H1 (cell line): ENCODE measurements around the gene CMSS1. TPM values are rescaled to one million over a fixed set of nuclear protein-coding genes. Genes with fewer than 3 reads are reported as not detected.

Experiments used
- CTCF ChIA-PET: fragments of 300-600 bp; sonication (Branson Sonifier 250); formaldehyde crosslinking; loops from one replicate; lab custom pipeline; 2021; ENCODE audit not compliant: partially characterized antibody; lab: Charles Lee
- POLR2A ChIA-PET: fragments of 300-600 bp; sonication (Branson Sonifier 250); formaldehyde crosslinking; loops from one replicate; lab custom pipeline; 2021; ENCODE audit warnings: inconsistent platforms; ENCODE audit not compliant: partially characterized antibody; lab: Charles Lee
- DNase-seq, 2 experiments: peaks; one replicate each; pipeline versions ENCODE4 v3.0.0 to v3.0.0-alpha.2; 2010 to 2022; ENCODE audit warnings: low spot score in 2 of 2, low read depth in 1 of 2, mixed read lengths in 1 of 2
- FAIRE-seq: peaks from 2 replicates; lab custom pipeline; 2011; peaks lifted over from hg19 to GRCh38; lab: Jason Lieb, UNC
- H2AFZ ChIP-seq: 2 replicates; pipeline ENCODE4 v1.8.1; 2012; ENCODE audit warnings: low read length, inconsistent platforms
- H2AK5ac ChIP-seq: 2 replicates; pipeline ENCODE4 v1.6.1; 2013; ENCODE audit warnings: low read depth, low read length
- H2BK120ac ChIP-seq: replicated peaks from 2 replicates; pipeline ENCODE3; 2013; ENCODE audit warnings: low read depth, low read length, inconsistent platforms
- H2BK12ac ChIP-seq: 2 replicates; pipeline ENCODE4 v1.6.1; 2013; ENCODE audit warnings: low read depth, low read length
- H2BK15ac ChIP-seq: 2 replicates; pipeline ENCODE4 v1.6.1; 2013; ENCODE audit warnings: low read length
- H2BK20ac ChIP-seq: 2 replicates; pipeline ENCODE4 v1.6.1; 2013; ENCODE audit warnings: low read length
- H2BK5ac ChIP-seq: 2 replicates; pipeline ENCODE4 v1.6.1; 2013; ENCODE audit warnings: low read depth, low read length
- H3K14ac ChIP-seq: 2 replicates; pipeline ENCODE4 v1.6.1; 2013; ENCODE audit warnings: inconsistent platforms; ENCODE audit not compliant: insufficient read length
- H3K18ac ChIP-seq: 2 replicates; pipeline ENCODE4 v1.6.1; 2013; ENCODE audit warnings: low read length; ENCODE audit errors: extremely low read depth
- H3K23ac ChIP-seq: 2 replicates; pipeline ENCODE4 v1.6.1; 2013; ENCODE audit warnings: inconsistent platforms; ENCODE audit not compliant: insufficient read length
- H3K23me2 ChIP-seq: 2 replicates; pipeline ENCODE4 v1.6.1; 2013; ENCODE audit warnings: low read depth, low read length
- H3K27ac ChIP-seq: 2 replicates; pipeline ENCODE4 v1.6.1; 2011; ENCODE audit warnings: low read depth, low read length, inconsistent platforms
- H3K27me3 ChIP-seq, 4 experiments: replicated peaks in 1 of 4; 1 replicate in 1 of 4; 2 replicates in 3 of 4; pipeline versions ENCODE4 v1.6.1 to v1.8.1; 2011 to 2013; ENCODE audit warnings: low read length in 3 of 4, mild to moderate bottlenecking in 3 of 4, inconsistent platforms in 2 of 4, mixed read lengths in 2 of 4, moderate library complexity in 1 of 4; ENCODE audit not compliant: control insufficient read depth in 3 of 4, insufficient read depth in 3 of 4; ENCODE audit errors: extremely low read depth in 1 of 4
- H3K36me3 ChIP-seq, 4 experiments: 2 replicates each; pipeline versions ENCODE4 v1.6.1 to v1.8.1; 2011 to 2013; ENCODE audit warnings: mild to moderate bottlenecking in 4 of 4, low read length in 3 of 4, moderate library complexity in 2 of 4, control low read depth in 1 of 4, inconsistent platforms in 1 of 4; ENCODE audit not compliant: insufficient read depth in 4 of 4, control insufficient read depth in 2 of 4
- H3K4ac ChIP-seq: replicated peaks from 2 replicates; pipeline ENCODE3; 2013; ENCODE audit warnings: low read length, low read depth, mixed read lengths, inconsistent platforms; ENCODE audit not compliant: insufficient read length
- H3K4me1 ChIP-seq, 4 experiments: replicated peaks in 1 of 4; 1 replicate in 1 of 4; 2 replicates in 3 of 4; pipeline versions ENCODE4 v1.6.1 to v1.8.1; 2011 to 2013; ENCODE audit warnings: low read length in 3 of 4, inconsistent platforms in 2 of 4, mixed read lengths in 1 of 4; ENCODE audit not compliant: insufficient read depth in 4 of 4, control insufficient read depth in 3 of 4
- H3K4me2 ChIP-seq, 2 experiments: 2 replicates each; pipeline versions ENCODE4 v1.6.1 to v1.8.1; 2011 to 2013; ENCODE audit warnings: low read depth in 2 of 2, low read length in 2 of 2, control low read depth in 1 of 2, inconsistent platforms in 1 of 2, mild to moderate bottlenecking in 1 of 2; ENCODE audit not compliant: insufficient read depth in 1 of 2
- H3K4me3 ChIP-seq, 4 experiments: fragments of 200-600, 300-600 bp in 1 of 4; sonication (generic), shearing (Covaris generic), sonication (Bioruptor Twin) in 1 of 4; 2 replicates each; pipeline versions ENCODE4 v1.5.1 to v1.8.1; 2011 to 2016; ENCODE audit warnings: low read length in 4 of 4, low read depth in 3 of 4, control low read depth in 2 of 4, inconsistent platforms in 2 of 4, mild to moderate bottlenecking in 2 of 4, mixed read lengths in 1 of 4, moderate library complexity in 1 of 4; ENCODE audit not compliant: insufficient read depth in 2 of 4; ENCODE audit errors: extremely low read depth in 1 of 4
- H3K56ac ChIP-seq: replicated peaks from 2 replicates; pipeline ENCODE3; 2013; ENCODE audit warnings: low read depth, mild to moderate bottlenecking, mixed read lengths, low read length, inconsistent platforms; ENCODE audit not compliant: insufficient read length
- H3K79me1 ChIP-seq: 2 replicates; pipeline ENCODE4 v1.6.1; 2013; ENCODE audit warnings: low read depth, low read length, control low read depth
- H3K79me2 ChIP-seq, 2 experiments: 2 replicates each; pipeline versions ENCODE4 v1.6.1 to v1.8.1; 2012 to 2013; ENCODE audit warnings: low read length in 2 of 2, mild to moderate bottlenecking in 2 of 2, inconsistent platforms in 1 of 2; ENCODE audit not compliant: insufficient read depth in 2 of 2, control insufficient read depth in 1 of 2
- H3K9ac ChIP-seq, 4 experiments: replicated peaks in 1 of 4; 1 replicate in 1 of 4; 2 replicates in 3 of 4; pipeline versions ENCODE4 v1.6.1 to v1.8.1; 2011 to 2013; ENCODE audit warnings: low read depth in 3 of 4, low read length in 3 of 4, control low read depth in 2 of 4, mild to moderate bottlenecking in 2 of 4, moderate library complexity in 2 of 4, inconsistent platforms in 1 of 4; ENCODE audit errors: extremely low read depth in 1 of 4
- H3K9me3 ChIP-seq, 2 experiments: 2 replicates each; pipeline versions ENCODE4 v1.6.1 to v1.8.1; 2012 to 2013; ENCODE audit warnings: mild to moderate bottlenecking in 2 of 2, moderate library complexity in 2 of 2, control low read depth in 1 of 2, inconsistent platforms in 1 of 2, low read depth in 1 of 2, low read length in 1 of 2, mixed read lengths in 1 of 2; ENCODE audit not compliant: insufficient read depth in 2 of 2
- H4K20me1 ChIP-seq, 2 experiments: replicated peaks in 1 of 2; 2 replicates each; pipeline versions ENCODE3 to v1.8.1; 2011 to 2013; ENCODE audit warnings: inconsistent platforms in 2 of 2, low read length in 2 of 2, mild to moderate bottlenecking in 1 of 2; ENCODE audit not compliant: insufficient read depth in 2 of 2, control insufficient read depth in 1 of 2
- H4K5ac ChIP-seq: 2 replicates; pipeline ENCODE4 v1.6.1; 2013; ENCODE audit warnings: low read length, low read depth, mixed read lengths, inconsistent platforms; ENCODE audit not compliant: insufficient read length
- H4K8ac ChIP-seq: 2 replicates; pipeline ENCODE4 v1.8.0; 2013; ENCODE audit warnings: mild to moderate bottlenecking, moderate library complexity, low read length, inconsistent platforms; ENCODE audit not compliant: insufficient read depth; ENCODE audit errors: extremely low read depth
- H4K91ac ChIP-seq: replicated peaks from 2 replicates; pipeline ENCODE3; 2013; ENCODE audit warnings: low read length, mixed read lengths, inconsistent platforms; ENCODE audit not compliant: insufficient read length
- ZNF274 ChIP-seq: IDR thresholded peaks from 2 replicates; pipeline ENCODE4 v1.7.0; 2012; ENCODE audit warnings: low read length, borderline replicate concordance; ENCODE audit errors: extremely low read depth
- whole genome bisulfite sequencing, 2 experiments: shearing (Covaris generic) in 1 of 2; methylation state at CpG; one replicate each; pipeline versions ENCODE4 v1.1.6 to v1.1.7; 2013 to 2015; ENCODE audit warnings: low lambda C conversion rate in 2 of 2, mixed read lengths in 2 of 2, inconsistent platforms in 1 of 2, low coverage in 1 of 2, missing lambda C conversion rate in 1 of 2; ENCODE audit not compliant: insufficient replicate concordance in 2 of 2, insufficient coverage in 1 of 2, insufficient read length in 1 of 2; ENCODE audit errors: extremely low coverage in 1 of 2, missing lambda C conversion rate in 1 of 2; 5-methylcytosine and 5-hydroxymethylcytosine counted together
- polyA plus RNA-seq, 7 experiments: library from polyadenylated mRNA; depleted of rRNA in 3 of 7; stranded (reverse) in 5 of 7; unstranded in 2 of 7; fragments of >200 nt in 5 of 7; fragments of 200-250 nt in 2 of 7; gene quantifications; 1 replicate in 5 of 7; 2 replicates in 1 of 7; 4 replicates in 1 of 7; pipeline versions ENCODE4 v1.2.1 to v1.2.3, GENCODE V29; 2011 to 2013; ENCODE audit warnings: missing spikeins in 2 of 7, mixed read lengths in 2 of 7
- total RNA-seq: library from RNA; stranded (reverse); fragmentation: NEBNext Ultra II Directional; extraction: Animal tissue kit (Norgen Biotek cat#: 25700); gene quantifications from 2 replicates; pipeline ENCODE4 v1.2.1, GENCODE V29; 2021

Gene CMSS1
- total and polyA plus RNA-seq, 2 of the 8 experiments (the other 6 are each of a cell fraction or from before 2014, with no cell fraction given): 15.2 to 75.1 TPM

DNA sequence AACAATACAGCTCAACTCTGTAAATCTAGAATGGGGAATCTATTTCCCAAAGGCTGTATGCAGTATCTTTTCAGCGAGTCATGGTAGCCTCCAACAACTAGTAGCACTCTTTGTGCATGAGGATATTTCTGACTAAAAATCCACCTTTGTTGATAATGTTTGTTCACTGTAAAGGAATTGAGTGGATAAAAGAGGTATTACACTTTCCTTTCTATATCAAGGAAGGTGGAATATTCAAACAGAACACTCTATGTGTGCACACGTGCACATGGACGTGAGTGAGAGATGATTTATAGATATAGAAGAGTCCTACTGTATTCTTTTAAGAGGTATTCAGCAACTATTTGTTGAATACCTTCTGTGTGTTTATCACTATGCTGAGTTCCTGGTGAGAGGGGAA lies 68.2 kb downstream of the CMSS1 start:
- no peak overlapping the region for H3K18ac ChIP-seq
- ChIA-PET POLR2A (no interaction called here), CTCF (interaction anchor here (1.0 kb wide), 1 partner anchor 9 kb away, joined by 3 read pairs; no protein-coding TSS in a partner anchor)
- TF ChIP-seq ZNF274: no peak
- no peak overlapping the region for H2AK5ac ChIP-seq
- no peaks in the 10 kb centered on the region for H4K20me1 ChIP-seq
- no peak overlapping the region for H3K27ac ChIP-seq
- no peaks in the 10 kb centered on the region for H3K79me1 ChIP-seq
- no peak overlapping the region for H4K91ac ChIP-seq
- H3K23me2 ChIP-seq: no peaks in the 10 kb centered on the region
- H3K9me3 ChIP-seq: no peaks in the 10 kb centered on the region
- H3K56ac ChIP-seq: no peak overlapping the region
- H2AFZ ChIP-seq: no peak overlapping the region
- H3K4ac ChIP-seq: no peak overlapping the region
- no peak overlapping the region for H3K9ac ChIP-seq
- 89% methylated on average over 3 of the region's 3 CpGs; no CpG with 5 or more reads in 1 of the 2 experiments for WGBS, 2 experiments
- H2BK20ac ChIP-seq: no peak overlapping the region
- DNase-seq (no peak), FAIRE-seq (no peak)
- no peak overlapping the region for H3K4me3 ChIP-seq
- no peak overlapping the region for H2BK5ac ChIP-seq
- H2BK120ac ChIP-seq: no peak overlapping the region
- H4K8ac ChIP-seq: no peak overlapping the region
- H3K4me1 ChIP-seq: no peaks in the 10 kb centered on the region
- H3K14ac ChIP-seq: no peak overlapping the region
- no peaks in the 10 kb centered on the region for H3K79me2 ChIP-seq
- H3K23ac ChIP-seq: no peak overlapping the region
- H3K27me3 ChIP-seq: no peaks in the 10 kb centered on the region
- H2BK15ac ChIP-seq: no peak overlapping the region
- H3K4me2 ChIP-seq: no peak overlapping the region
- H2BK12ac ChIP-seq: no peak overlapping the region
- no peak overlapping the region for H4K5ac ChIP-seq
- H3K36me3 ChIP-seq: no peaks in the 10 kb centered on the region
